HG02970 (cell line): ENCODE results near the gene ATG2B.

Source experiments
- ATAC-seq: cut with Tn5 transposase; IDR thresholded peaks from one replicate; pipeline ENCODE4 v1.9.1; 2021; ENCODE audit warnings: mild to moderate bottlenecking, moderate library complexity, moderate number of reproducible peaks; ENCODE audit not compliant: unreplicated experiment, low FRiP score

The ATG2B gene

DNA sequence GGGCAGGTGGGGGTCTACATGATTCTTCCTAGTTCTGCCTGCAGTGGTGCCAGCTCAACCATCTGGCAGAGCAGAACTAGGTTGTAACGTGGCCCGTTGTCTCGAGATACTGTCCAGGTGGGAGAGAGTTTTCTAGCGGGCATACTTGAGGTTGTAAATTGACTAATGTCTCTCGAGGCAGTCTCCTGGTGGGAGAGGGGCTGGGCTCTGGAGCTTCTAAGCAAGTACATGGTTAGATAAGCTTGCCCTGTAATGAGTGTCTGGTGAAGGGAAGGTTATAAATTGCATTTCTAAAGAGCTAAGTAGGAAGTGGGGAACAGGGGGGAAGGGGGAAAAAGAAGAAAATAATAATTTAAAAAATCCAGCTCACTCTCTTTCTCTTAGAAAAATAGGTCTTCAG is 89.0 kb downstream of the ATG2B start:
- no peak for ATAC-seq

- no peak for ATAC-seq
Observed at GRCh38 chr14:96273629-96274028, 89.5 kb downstream of the ATG2B start.

DNA sequence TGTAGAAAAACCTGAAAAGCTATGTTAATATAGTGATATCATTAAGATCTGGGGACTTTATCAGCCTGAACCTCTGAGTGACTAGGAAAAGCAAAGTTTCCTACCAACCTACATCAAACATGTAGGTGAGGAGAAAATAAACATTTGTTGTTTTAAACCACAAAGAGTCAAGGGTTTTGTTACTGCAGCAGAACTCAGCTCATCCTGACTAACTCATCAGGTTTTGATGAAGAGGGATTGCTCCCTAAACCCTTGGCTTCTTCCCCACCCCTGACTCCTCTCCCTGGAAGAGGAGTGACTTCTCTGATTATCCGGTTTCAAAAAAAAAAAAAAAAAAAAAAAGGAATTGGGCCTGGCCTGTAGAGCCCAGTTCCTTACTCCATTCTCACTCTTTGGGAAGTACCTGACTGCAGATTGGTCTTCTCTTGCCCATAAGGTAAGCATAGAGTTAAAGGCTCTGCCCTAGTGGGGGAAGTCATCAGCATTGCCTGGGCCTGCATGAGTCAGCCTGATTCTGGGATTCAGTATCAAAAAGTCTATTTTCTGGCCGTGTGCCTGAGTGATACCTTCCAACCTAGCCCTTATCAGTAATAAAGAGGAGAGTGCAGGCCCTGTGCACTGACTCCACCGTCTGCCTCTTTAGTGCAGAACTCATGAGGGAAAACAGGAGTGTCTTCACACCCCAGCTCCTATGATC is 90.2 kb downstream of the ATG2B start:
- no peak for ATAC-seq

- ATAC-seq, result no peak
Observed at GRCh38 chr14:96271421-96271762, 91.7 kb downstream of the ATG2B start.

DNA sequence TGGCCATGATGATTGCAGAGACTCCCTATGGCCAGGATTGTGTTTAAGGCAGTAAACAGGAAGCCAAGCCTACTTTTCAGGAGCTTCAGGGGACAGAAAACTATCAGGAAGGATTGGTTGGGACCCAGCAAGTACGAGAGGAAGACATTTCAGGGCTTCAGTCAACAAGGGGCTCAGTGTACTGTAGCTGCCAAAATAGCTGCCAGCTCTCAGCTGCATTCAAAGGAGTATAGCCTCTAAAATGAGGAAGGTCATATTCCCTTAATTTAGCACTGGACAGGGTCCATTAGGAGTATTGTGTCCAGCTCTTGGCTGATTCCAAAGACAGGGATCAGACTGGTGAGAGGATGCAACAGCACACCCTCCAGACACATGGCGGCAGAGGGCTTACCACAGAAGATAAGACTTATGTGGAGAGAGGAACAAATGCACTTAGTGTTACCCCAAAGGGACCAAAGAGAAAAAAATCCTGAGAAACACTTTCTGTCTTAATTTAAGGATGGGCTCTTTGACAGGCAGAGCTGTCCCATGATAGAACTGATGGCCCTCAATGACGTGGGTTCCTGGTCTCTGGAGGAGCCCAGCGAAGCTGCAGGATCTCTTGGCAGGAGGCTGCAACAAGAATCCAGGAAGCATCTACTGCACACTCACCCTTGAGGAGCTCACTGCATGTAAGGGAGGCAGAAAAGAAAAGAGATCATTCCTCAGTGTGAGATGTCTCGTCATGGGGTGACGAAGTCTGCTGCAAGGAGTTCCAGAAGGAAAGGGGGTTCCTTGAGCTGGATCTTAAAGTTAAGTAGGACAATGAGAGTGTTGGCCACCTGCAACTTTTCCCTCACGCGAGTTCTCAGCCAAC is 92.3 kb downstream of the ATG2B start:
- ATAC-seq, result no peak

GRCh38 chr14:96269359-96269710 is 93.8 kb downstream of the ATG2B start:
- ATAC-seq, result no peak

DNA sequence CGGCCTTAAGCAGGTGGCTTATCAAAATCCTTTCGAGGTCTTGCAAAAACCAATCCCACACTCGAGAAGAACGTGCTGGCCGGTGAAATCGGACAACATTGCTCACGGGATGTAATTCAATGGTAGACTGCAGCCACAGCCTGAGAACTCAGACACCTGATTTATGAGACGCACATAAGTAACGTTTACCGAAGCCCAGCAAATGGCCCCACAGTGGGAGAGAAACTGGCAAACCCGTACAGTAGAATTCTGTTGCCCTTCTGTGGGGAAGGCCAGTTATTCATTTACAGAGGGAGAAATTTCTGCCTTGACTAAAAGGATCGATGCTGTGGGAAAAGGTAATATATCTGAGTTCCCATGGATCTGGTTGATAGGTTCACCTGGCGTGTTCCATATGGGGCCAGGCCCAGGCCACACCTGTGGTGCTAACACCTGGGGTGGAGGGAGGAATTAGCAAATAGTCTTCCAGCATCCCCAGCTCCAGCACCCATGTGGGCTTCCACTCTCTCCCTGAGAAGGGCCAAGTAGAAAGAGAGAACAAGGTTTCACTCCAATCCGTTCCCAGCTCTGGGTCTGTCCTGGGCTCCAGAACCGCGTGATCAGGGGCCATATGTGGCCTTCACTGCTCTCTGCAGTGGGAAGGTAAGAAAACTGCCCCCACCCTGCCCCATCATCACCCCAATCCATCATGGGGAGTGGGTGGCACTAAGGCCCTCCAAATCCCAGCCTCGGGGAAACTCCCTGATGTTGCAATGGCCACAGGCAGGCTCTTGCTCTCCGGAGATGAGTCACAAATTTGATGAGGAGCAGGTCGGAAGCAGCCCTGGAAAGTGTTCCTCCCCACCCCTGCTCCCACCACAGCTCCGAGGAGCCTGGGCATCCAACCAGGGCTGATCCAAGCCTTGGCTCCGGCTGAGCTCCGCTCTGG is 94.4 kb downstream of the ATG2B start:
- ATAC-seq, result no peak

DNA sequence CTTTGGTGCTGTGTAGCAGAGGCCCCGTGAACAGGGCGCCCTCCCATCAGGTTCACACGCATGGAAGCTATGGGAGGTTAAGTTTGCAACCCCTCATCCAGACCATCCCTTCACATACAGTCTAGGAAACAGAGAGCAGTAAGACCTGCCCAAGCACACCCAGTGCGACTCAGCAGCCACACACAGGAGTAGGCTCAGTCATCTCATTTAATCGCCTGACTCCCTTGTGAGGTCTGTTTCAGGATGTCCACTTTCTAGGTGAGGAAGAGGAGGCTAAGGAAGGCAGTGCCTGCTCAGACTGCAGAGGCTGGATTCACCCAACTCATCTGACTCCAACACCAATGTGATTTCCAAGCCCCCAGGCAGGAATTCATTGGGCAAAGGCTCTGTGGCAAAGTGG is 95.2 kb downstream of the ATG2B start:
- no peak for ATAC-seq

DNA sequence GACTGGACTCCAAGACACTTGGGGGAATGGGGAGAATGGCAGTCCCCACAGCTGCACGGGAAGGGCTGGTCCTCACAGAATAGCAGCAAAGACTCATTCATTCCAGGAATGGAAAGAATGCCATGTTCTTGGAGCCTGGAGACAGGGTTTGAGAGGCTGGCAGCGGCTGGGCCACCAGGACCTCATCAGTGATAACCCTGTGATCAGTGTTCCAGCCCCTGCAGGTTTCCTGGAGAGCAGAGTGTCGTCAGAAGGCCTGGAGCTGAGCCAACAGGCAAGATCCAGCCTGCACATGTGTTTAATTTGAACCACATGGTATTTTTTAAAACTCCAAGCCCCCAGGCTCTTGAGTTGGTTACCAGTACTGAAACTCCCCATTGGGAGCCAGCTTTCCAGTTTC is 95.8 kb downstream of the ATG2B start:
- no peak for ATAC-seq

GRCh38 chr14:96265383-96266095 is 97.6 kb downstream of the ATG2B start:
- ATAC-seq, result no peak

- ATAC-seq, result no peak
Observed at GRCh38 chr14:96264853-96265252, 98.3 kb downstream of the ATG2B start.

GRCh38 chr14:96264200-96264553 is 99.0 kb downstream of the ATG2B start:
- no peak for ATAC-seq

DNA sequence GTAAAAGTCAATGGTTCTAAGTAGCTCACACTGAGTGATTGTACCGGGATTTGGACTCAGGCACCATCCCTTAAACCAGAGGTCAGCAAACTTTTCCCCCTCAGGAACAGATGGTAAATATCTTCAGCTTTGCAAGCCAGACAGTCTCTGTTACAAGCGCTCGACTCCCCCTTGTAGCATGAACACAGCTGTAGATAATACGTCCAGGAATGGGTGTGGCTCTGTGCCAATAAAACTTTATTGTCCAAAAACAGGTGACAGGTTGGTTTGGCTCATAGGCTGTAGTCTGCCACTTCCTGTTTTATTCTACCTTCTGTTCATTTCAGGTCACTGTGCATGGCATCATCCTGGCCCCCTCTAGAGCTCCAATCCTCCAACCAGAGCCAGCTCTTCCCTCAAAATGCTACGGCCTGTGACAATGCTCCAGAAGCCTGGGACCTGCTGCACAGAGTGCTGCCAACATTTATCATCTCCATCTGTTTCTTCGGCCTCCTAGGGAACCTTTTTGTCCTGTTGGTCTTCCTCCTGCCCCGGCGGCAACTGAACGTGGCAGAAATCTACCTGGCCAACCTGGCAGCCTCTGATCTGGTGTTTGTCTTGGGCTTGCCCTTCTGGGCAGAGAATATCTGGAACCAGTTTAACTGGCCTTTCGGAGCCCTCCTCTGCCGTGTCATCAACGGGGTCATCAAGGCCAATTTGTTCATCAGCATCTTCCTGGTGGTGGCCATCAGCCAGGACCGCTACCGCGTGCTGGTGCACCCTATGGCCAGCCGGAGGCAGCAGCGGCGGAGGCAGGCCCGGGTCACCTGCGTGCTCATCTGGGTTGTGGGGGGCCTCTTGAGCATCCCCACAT is 99.6 kb downstream of the ATG2B start:
- no peak for ATAC-seq

DNA sequence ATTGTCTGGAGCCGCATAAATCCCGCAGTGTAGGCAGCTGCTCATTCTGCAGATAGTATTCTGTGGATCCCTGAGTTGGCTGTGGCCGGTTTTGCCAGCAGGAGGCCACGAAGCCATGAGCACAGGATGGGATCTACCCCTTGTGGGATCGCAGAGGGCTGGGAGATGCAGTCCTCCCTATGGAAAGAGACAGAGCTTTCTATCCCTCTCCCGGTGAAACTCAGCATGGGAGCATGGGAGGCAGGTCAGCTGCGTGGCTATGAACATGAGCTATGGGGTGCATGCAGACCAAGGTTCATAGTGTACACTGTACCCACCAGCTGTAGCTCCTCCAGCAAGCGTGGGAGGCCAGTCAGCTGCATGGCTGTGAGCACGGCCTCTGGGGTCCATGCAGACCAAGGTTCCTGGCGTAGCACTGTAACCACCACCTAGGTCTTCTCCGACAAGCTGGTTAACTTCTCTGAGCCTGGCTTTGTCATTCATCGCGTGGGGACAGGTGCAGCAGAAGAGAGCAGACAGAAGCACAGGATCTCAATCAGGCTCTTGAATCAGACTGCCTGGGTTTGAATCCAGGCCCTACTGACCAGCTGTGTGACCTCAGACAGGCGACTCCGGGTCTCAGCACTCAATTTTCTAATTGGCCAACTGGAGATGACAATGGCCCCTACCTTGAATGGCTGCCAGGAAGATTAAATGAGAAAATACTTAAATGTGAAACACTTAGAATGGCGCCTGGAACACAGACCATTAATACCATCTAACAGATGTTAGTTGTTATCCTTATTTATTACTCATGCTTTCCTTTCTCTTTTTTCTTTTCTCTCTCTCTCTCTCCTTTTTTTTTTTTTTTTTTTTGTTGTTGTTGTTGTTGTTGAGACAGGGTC is 101.1 kb downstream of the ATG2B start:
- no peak for ATAC-seq

DNA sequence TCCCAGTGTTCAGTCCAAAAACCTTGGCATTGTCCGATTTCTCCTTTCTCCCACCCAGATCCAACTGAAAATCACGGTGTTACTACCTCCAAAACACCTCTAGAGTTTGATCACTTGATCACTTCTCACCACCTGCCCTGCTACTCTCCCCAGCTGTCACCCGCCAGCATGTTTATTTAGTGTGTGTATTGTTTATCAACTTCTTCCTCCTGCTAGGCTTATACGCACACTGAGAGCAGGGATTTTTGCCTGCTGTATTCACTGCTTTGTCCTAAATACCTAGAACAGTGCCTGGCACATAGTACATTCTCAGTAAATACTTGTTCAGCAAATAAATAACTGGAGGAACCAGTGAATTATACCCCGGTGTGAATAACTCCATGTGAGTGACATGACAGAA is 102.1 kb downstream of the ATG2B start:
- no peak for ATAC-seq

GRCh38 chr14:96260341-96260821 is 102.8 kb downstream of the ATG2B start:
- no peak for ATAC-seq

DNA sequence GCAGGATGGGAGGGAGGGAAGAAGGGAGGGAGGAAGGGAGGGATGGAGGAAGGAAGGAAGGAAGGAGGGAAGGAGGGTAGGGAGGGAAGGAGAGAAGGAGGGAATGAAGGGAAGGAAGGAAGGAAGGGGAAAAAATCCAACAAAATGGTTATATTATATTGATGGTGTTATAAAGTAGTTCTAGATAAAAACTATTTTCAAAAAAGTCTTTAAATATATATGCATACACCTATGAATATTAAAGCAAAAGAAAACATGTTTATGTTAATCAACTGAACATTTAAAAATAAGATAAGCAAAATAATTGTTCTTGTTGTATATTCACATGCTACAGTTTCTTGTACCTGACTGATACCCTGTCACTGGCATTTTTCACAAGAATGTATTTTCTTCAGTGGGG is 105.2 kb downstream of the ATG2B start:
- ATAC-seq, result no peak

- ATAC-seq, result no peak
Observed at GRCh38 chr14:96257056-96257455, 106.1 kb downstream of the ATG2B start.

DNA sequence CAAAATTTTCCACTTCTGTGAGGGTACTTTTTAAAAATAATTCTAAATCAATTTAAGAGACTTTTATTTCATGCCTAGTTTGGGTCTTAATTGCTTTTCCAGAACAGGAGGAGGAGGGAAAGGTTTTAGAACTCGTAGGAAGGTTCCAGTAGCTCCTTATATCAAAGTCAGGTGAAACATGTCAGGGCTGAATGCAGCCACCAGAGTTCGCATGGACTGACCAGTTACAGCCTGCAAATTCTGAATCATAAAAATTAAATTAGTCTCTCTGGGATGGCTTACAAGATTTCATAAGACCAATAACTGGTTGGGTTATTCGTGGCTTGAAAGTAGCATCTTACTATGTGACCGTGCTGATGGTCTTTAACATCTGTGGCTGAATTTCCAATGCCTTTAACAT is 106.7 kb downstream of the ATG2B start:
- ATAC-seq, result no peak
